A549 (cell line): ENCODE results near the gene CTDP1. TPM values are rescaled to one million over a fixed set of nuclear protein-coding genes. Genes with fewer than 3 reads are reported as not detected.

ENCODE experiments used
- ATAC-seq, 2 experiments: fragments of 200-7000 bp in 1 of 2; fragments of >200 bp in 1 of 2; cut with Nextera tagmentation in 1 of 2; cut with Tn5 transposase in 1 of 2; 3 replicates each; pipeline versions ENCODE4 v1.8.0 to v1.9.1; 2018 to 2020; ENCODE audit warnings: mild to moderate bottlenecking in 1 of 2, moderate library complexity in 1 of 2
- CTCF ChIA-PET: fragments of 300-600 bp; sonication (Branson Sonifier 250); formaldehyde crosslinking; extraction: SDS; loops from one replicate; lab custom pipeline; 2021; ENCODE audit warnings: antibody characterized with exemption, inconsistent platforms; lab: Yijun Ruan, JAX
- POLR2A ChIA-PET: fragments of 350-600 bp; formaldehyde crosslinking; extraction: SDS; loops from one replicate; lab custom pipeline; 2021; ENCODE audit warnings: antibody characterized with exemption, inconsistent platforms; lab: Yijun Ruan, JAX
- DNase-seq, 2 experiments: peaks; one replicate each; pipeline versions ENCODE4 v3.0.0 to v3.0.0-alpha.2; 2011 to 2016; ENCODE audit warnings: low read depth in 1 of 2, low spot score in 1 of 2
- FAIRE-seq: peaks from 2 replicates; lab custom pipeline; 2011; peaks lifted over from hg19 to GRCh38; lab: Jason Lieb, UNC
- H3K27ac ChIP-seq, 2 experiments: fragments of >200 bp; sonication (Bioruptor Twin); formaldehyde crosslinking; 3 replicates each; pipeline ENCODE4 v1.5.1; 2016 to 2017
- H3K4me1 ChIP-seq: fragments of >200 bp; sonication (Bioruptor Twin); formaldehyde crosslinking; 3 replicates; pipeline ENCODE4 v1.6.1; 2016
- H3K4me2 ChIP-seq: fragments of >200 bp; sonication (Bioruptor Twin); formaldehyde crosslinking; 3 replicates; pipeline ENCODE4 v1.6.1; 2016
- H3K4me3 ChIP-seq: fragments of >200 bp; sonication (Bioruptor Twin); formaldehyde crosslinking; 3 replicates; pipeline ENCODE4 v1.5.1; 2016
- H3K9me3 ChIP-seq: fragments of >200 bp; sonication (Bioruptor Twin); formaldehyde crosslinking; 3 replicates; pipeline ENCODE4 v1.6.1; 2016
- CBX2 ChIP-seq: fragments of 200-600 bp; sonication (generic); IDR thresholded peaks from 2 replicates; pipeline ENCODE4 v1.6.1; 2016; ENCODE audit warnings: low read depth, mild to moderate bottlenecking, borderline replicate concordance
- CBX8 ChIP-seq: fragments of 200-600 bp; sonication (generic); IDR thresholded peaks from 2 replicates; pipeline ENCODE4 v1.6.1; 2016
- FOXS1 ChIP-seq: fragments of 250-450 bp; sonication (Bioruptor Pico); IDR thresholded peaks from 2 replicates; pipeline ENCODE4 v1.5.0; 2020; ENCODE audit warnings: mild to moderate bottlenecking, moderate library complexity
- HDAC2 ChIP-seq: fragments of 200-600 bp; sonication (generic); IDR thresholded peaks from 2 replicates; pipeline ENCODE4 v1.6.1; 2016
- HES2 ChIP-seq: fragments of >200 bp; sonication (Bioruptor Twin); formaldehyde crosslinking; IDR thresholded peaks from 2 replicates; pipeline ENCODE4 v1.6.1; 2016
- HOXB5 ChIP-seq: fragments of 250-450 bp; sonication (Bioruptor Pico); IDR thresholded peaks from 2 replicates; pipeline ENCODE4 v1.5.0; 2020; ENCODE audit warnings: mild to moderate bottlenecking, moderate library complexity
- JUNB ChIP-seq: fragments of >200 bp; sonication (Bioruptor Twin); formaldehyde crosslinking; IDR thresholded peaks from 2 replicates; pipeline ENCODE4 v1.6.1; 2016
- KDM1A ChIP-seq: fragments of 200-600 bp; sonication (generic); IDR thresholded peaks from 2 replicates; pipeline ENCODE4 v1.6.1; 2016; ENCODE audit warnings: low read depth, mild to moderate bottlenecking
- KDM5A ChIP-seq: fragments of 200-600 bp; sonication (generic); IDR thresholded peaks from 2 replicates; pipeline ENCODE4 v1.6.1; 2016; ENCODE audit warnings: antibody characterized with exemption, mild to moderate bottlenecking
- MYC ChIP-seq: IDR thresholded peaks from 2 replicates; pipeline ENCODE4 v1.6.1; 2012; ENCODE audit warnings: mild to moderate bottlenecking, inconsistent platforms, low read length, improper control_type of control experiment, borderline replicate concordance
- NFE2L2 ChIP-seq: fragments of 150-350 bp; conservative IDR thresholded peaks from 2 replicates; pipeline ENCODE4 v1.6.1; 2014; ENCODE audit warnings: low read length
- NR3C1 ChIP-seq: fragments of >200 bp; sonication (Bioruptor Twin); formaldehyde crosslinking; IDR thresholded peaks from 3 replicates; pipeline ENCODE4 v1.6.1; 2017
- POLR2AphosphoS2 ChIP-seq: conservative IDR thresholded peaks from 2 replicates; pipeline ENCODE4 v1.6.1; 2012; ENCODE audit warnings: low read length, improper control_type of control experiment, inconsistent platforms
- RAD21 ChIP-seq, 2 experiments: fragments of >200 bp in 1 of 2; sonication (Bioruptor Twin) in 1 of 2; formaldehyde crosslinking in 1 of 2; IDR thresholded peaks in 1 of 2; conservative IDR thresholded peaks in 1 of 2; 2 replicates in 1 of 2; 3 replicates in 1 of 2; pipeline ENCODE4 v1.6.1; 2012 to 2018; ENCODE audit warnings: inconsistent platforms in 1 of 2
- REST ChIP-seq: fragments of 200-600 bp; sonication (generic); IDR thresholded peaks from 2 replicates; pipeline ENCODE4 v1.6.1; 2016; ENCODE audit warnings: antibody characterized with exemption, mild to moderate bottlenecking, moderate library complexity
- SMC3 ChIP-seq: fragments of >200 bp; sonication (Bioruptor Twin); formaldehyde crosslinking; IDR thresholded peaks from 3 replicates; pipeline ENCODE4 v1.6.1; 2018; ENCODE audit warnings: inconsistent platforms
- SREBF2 ChIP-seq: fragments of 450-650 bp; IDR thresholded peaks from 2 replicates; pipeline ENCODE4 v1.6.1; 2014; ENCODE audit warnings: mild to moderate bottlenecking, moderate library complexity
- TFCP2L1 ChIP-seq: fragments of 250-450 bp; sonication (Bioruptor Pico); IDR thresholded peaks from 2 replicates; pipeline ENCODE4 v1.5.0; 2021; ENCODE audit warnings: mild to moderate bottlenecking
- ZC3H11A ChIP-seq: fragments of 450-650 bp; IDR thresholded peaks from 2 replicates; pipeline ENCODE4 v1.6.1; 2014; ENCODE audit warnings: antibody characterized with exemption, mild to moderate bottlenecking
- ZFP36 ChIP-seq: fragments of 450-650 bp; IDR thresholded peaks from 2 replicates; pipeline ENCODE4 v1.6.1; 2014; ENCODE audit warnings: borderline replicate concordance; ENCODE audit not compliant: partially characterized antibody
- ZNF302 ChIP-seq: fragments of 250-450 bp; sonication (Bioruptor Pico); IDR thresholded peaks from 2 replicates; pipeline ENCODE4 v1.9.0; 2021; ENCODE audit warnings: inconsistent platforms, mild to moderate bottlenecking, moderate library complexity
- WGBS: methylation state at CpG from one replicate; pipeline ENCODE4 v1.1.6; 2017; ENCODE audit errors: missing lambda C conversion rate; 5-methylcytosine and 5-hydroxymethylcytosine counted together
- polyA plus RNA-seq, 4 experiments: library from polyadenylated mRNA; depleted of rRNA in 3 of 4; stranded (reverse); fragments of >200 nt; fragmentation: RNase III in 1 of 4; extraction: RNeasy Plus Mini Kit Qiagen cat#74134 plus additional on column Dnase treatment in 1 of 4; gene quantifications; 2 replicates in 3 of 4; 3 replicates in 1 of 4; pipeline ENCODE4 v1.2.3, GENCODE V29; 2011 to 2017
- TF ChIP-seq, protein P1 (sequence below): fragments of 250-450 bp; sonication (Bioruptor Pico); IDR thresholded peaks from 2 replicates; pipeline ENCODE4 v1.5.0; 2020; ENCODE audit warnings: low read depth, mild to moderate bottlenecking, moderate library complexity
- TF ChIP-seq, protein P2 (sequence below): fragments of 450-650 bp; IDR thresholded peaks from 2 replicates; pipeline ENCODE4 v1.6.1; 2014; ENCODE audit warnings: antibody characterized with exemption
- TF ChIP-seq, protein P3 (sequence below): fragments of 250-450 bp; sonication (Bioruptor Pico); IDR thresholded peaks from 2 replicates; pipeline ENCODE4 v1.5.0; 2021; ENCODE audit warnings: mild to moderate bottlenecking, moderate library complexity, borderline replicate concordance

Gene CTDP1
- polyA plus RNA-seq, 2 of the 4 experiments (the other 2 are of a cell fraction), result 6.8 to 12.1 TPM

GRCh38 chr18:79695856-79696850 lies 16.6 kb downstream of the CTDP1 start (continued):
- TF ChIP-seq REST (no peak), KDM5A (no peak), KDM1A (no peak), TFCP2L1 (no peak), CBX8 (no peak), HDAC2 (no peak), ZC3H11A (no peak)
- TF ChIP-seq, all 56 proteins: peak for 0

DNA sequence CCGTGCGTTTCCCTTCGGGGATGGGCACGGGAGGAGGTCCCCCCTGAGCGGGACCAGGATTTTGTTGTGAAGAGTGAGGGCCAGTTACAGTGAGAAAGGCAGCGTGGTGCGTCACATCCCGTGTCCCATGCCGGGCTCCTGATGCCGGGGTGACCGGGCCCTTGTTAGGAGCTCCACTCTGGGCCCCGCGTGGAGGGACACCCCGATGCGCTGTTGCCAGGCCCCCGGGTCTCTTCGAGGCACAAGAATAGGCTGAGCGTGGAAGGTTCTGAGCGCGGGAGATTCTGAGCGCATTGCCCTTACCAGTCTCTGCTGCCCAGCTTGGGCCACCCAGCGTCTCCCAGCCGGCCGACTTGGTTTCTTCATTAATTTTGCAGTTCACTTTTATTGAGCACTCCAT lies 17.6 kb downstream of the CTDP1 start:
- ATAC-seq (no peak), DNase-seq (no peak), FAIRE-seq (no peak)
- Histone ChIP-seq H3K9me3 (no peaks in the 10 kb centered on the region), H3K27ac (no peak overlapping the region), H3K4me1 (no peaks in the 10 kb centered on the region), H3K4me2 (no peak overlapping the region), H3K4me3 (no peak overlapping the region)
- ChIA-PET CTCF (no interaction called here), POLR2A (no interaction called here)
- no peak for TF ChIP-seq NR3C1
- TF ChIP-seq HES2, result no peak
- TF ChIP-seq FOXS1 (CRISPR knock-in tag), result no peak
- TF ChIP-seq CBX2, result no peak
- no peak for TF ChIP-seq MYC
- no peak for TF ChIP-seq KDM1A
- TF ChIP-seq SREBF2, result no peak
- TF ChIP-seq JUNB, result no peak
- TF ChIP-seq CBX8, result no peak
- over 99% methylated on average over 18 of the region's 24 CpGs for WGBS

DNA sequence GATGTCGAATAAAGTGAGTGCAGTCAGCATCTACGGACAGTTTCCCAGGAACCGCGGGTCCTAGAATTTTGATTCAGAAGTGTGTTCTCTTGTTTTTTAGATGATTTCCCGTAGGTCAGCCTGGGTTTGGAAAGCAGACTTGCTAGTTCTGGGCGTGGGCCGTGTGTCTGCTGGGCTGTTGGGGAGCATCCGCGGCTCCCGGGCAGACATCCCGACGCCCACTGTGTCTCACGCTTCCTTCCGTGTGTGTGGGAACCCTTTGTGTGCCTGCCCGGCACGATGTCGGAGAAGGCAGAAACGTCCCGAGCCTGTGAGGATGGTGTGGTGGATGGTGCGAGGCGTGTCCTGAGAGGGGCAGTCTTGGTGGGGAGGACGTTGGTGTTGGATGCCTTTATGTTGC lies 18.4 kb downstream of the CTDP1 start:
- Histone ChIP-seq H3K27ac (no peak overlapping the region), H3K4me3 (no peak overlapping the region), H3K4me2 (no peak overlapping the region), H3K4me1 (no peaks in the 10 kb centered on the region), H3K9me3 (no peaks in the 10 kb centered on the region)
- ATAC-seq (no peak), FAIRE-seq (no peak), DNase-seq (no peak)
- 94% methylated on average over 22 of the region's 22 CpGs for WGBS
- CTCF ChIA-PET, result no interaction called here
- POLR2A ChIA-PET, result no interaction called here
- TF ChIP-seq FOXS1 (CRISPR knock-in tag), result no peak
- no peak for TF ChIP-seq KDM1A
- TF ChIP-seq NFE2L2, result no peak
- TF ChIP-seq, protein P1, sequence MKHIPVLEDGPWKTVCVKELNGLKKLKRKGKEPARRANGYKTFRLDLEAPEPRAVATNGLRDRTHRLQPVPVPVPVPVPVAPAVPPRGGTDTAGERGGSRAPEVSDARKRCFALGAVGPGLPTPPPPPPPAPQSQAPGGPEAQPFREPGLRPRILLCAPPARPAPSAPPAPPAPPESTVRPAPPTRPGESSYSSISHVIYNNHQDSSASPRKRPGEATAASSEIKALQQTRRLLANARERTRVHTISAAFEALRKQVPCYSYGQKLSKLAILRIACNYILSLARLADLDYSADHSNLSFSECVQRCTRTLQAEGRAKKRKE (CRISPR knock-in tag), result no peak
- no peak for TF ChIP-seq ZNF302 (CRISPR knock-in tag)
- TF ChIP-seq ZFP36, result no peak
- TF ChIP-seq RAD21 (conservative IDR thresholded peaks at IDR 0.05 in 1 of 2, IDR thresholded peaks at IDR 0.05 in 1 of 2), result no peak
- no peak for TF ChIP-seq POLR2AphosphoS2
- TF ChIP-seq, protein P2, sequence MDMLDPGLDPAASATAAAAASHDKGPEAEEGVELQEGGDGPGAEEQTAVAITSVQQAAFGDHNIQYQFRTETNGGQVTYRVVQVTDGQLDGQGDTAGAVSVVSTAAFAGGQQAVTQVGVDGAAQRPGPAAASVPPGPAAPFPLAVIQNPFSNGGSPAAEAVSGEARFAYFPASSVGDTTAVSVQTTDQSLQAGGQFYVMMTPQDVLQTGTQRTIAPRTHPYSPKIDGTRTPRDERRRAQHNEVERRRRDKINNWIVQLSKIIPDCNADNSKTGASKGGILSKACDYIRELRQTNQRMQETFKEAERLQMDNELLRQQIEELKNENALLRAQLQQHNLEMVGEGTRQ, result no peak
- TF ChIP-seq SMC3, result no peak
- TF ChIP-seq MYC, result no peak
- no peak for TF ChIP-seq HOXB5 (CRISPR knock-in tag)
- TF ChIP-seq, protein P3, sequence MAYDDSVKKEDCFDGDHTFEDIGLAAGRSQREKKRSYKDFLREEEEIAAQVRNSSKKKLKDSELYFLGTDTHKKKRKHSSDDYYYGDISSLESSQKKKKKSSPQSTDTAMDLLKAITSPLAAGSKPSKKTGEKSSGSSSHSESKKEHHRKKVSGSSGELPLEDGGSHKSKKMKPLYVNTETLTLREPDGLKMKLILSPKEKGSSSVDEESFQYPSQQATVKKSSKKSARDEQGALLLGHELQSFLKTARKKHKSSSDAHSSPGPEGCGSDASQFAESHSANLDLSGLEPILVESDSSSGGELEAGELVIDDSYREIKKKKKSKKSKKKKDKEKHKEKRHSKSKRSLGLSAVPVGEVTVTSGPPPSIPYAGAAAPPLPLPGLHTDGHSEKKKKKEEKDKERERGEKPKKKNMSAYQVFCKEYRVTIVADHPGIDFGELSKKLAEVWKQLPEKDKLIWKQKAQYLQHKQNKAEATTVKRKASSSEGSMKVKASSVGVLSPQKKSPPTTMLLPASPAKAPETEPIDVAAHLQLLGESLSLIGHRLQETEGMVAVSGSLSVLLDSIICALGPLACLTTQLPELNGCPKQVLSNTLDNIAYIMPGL (CRISPR knock-in tag), result no peak
